Heart right ventricle (tissue), 16 donors: Measurements from ENCODE around the gene CHRD. TPM values are rescaled to one million over a fixed set of nuclear protein-coding genes. Genes with fewer than 3 reads are reported as not detected.

Experiments
- ATAC-seq, 8 donors: fragments of 200-7000 bp; cut with Tn5 transposase; one replicate each; pipeline ENCODE4 v1.9.1; 2020; ENCODE audit warnings: mild to moderate bottlenecking in 8 of 8, moderate library complexity in 8 of 8, moderate number of reproducible peaks in 1 of 8
- DNase-seq, 2 donors: peaks; one replicate each; pipeline ENCODE4 v3.0.0-alpha.2; 2020
- H3K27ac ChIP-seq, 10 donors: fragments of 200-600 bp; sonication (generic) in 2 of 10; one replicate each; pipeline versions ENCODE4 v1.5.0 to v1.8.0; 2020 to 2022; ENCODE audit warnings: mild to moderate bottlenecking in 3 of 10
- H3K27me3 ChIP-seq, 7 donors: fragments of 200-600 bp; one replicate each; pipeline ENCODE4 v1.8.0; 2021 to 2022; ENCODE audit warnings: mild to moderate bottlenecking in 2 of 7
- H3K36me3 ChIP-seq, 9 donors: fragments of 200-600 bp; sonication (generic) in 1 of 9; one replicate each; pipeline versions ENCODE4 v1.5.0 to v1.8.0; 2020 to 2022; ENCODE audit warnings: mild to moderate bottlenecking in 2 of 9
- H3K4me1 ChIP-seq, 9 donors: fragments of 200-600 bp; sonication (generic) in 1 of 9; one replicate each; pipeline versions ENCODE4 v1.5.0 to v1.8.0; 2020 to 2022; ENCODE audit warnings: mild to moderate bottlenecking in 4 of 9
- H3K4me3 ChIP-seq, 10 donors: fragments of 200-600 bp; sonication (generic) in 2 of 10; one replicate each; pipeline versions ENCODE4 v1.5.0 to v1.8.0; 2020 to 2022; ENCODE audit warnings: mild to moderate bottlenecking in 7 of 10, moderate library complexity in 2 of 10
- H3K9me3 ChIP-seq, 11 donors: fragments of 200-600 bp in 10 of 11; sonication (generic) in 2 of 11; one replicate each; pipeline versions ENCODE4 v1.5.0 to v1.8.0; 2013 to 2022; ENCODE audit warnings: mild to moderate bottlenecking in 2 of 11, control low read depth in 1 of 11, moderate library complexity in 1 of 11
- CTCF ChIP-seq, 9 donors: fragments of 200-600 bp; sonication (generic) in 2 of 9; IDR thresholded peaks; one replicate each; pipeline versions ENCODE4 v1.5.0 to v1.8.0; 2021 to 2022; ENCODE audit warnings: antibody characterized with exemption in 9 of 9, mild to moderate bottlenecking in 5 of 9, moderate library complexity in 1 of 9
- WGBS, 2 donors: extraction: QIAGEN DNeasy Blood & Tissue Kit; methylation state at CpG; one replicate each; pipeline ENCODE4 v1.1.7; 2013; ENCODE audit warnings: inconsistent platforms in 1 of 2; 5-methylcytosine and 5-hydroxymethylcytosine counted together
- intact Hi-C, 10 donors: fragments of 100-400 bp; cut with DNase I; formaldehyde crosslinking; loops; one replicate each; pipeline versions ENCODE4 v1.11.1 to v1.14.2; 2022
- polyA plus RNA-seq, 2 donors: library from polyadenylated mRNA; stranded (reverse); fragments of 200-250 nt; gene quantifications; one replicate each; pipeline ENCODE4 v1.2.3, GENCODE V29; 2013
- total RNA-seq, 10 donors: library from RNA; stranded (reverse); fragmentation: NEBNext Ultra II Directional in 3 of 10; extraction: Animal tissue kit (Norgen Biotek cat#: 25700) in 3 of 10; gene quantifications; one replicate each; pipeline versions ENCODE4 v1.2.1 to v1.2.4, GENCODE V29; 2021 to 2023
- donor health status: Arrhythmogenic right ventricular cardiomyopathy.
- donor health status: ischemic (EF 13 %, LVEDD 7.1; RV severe dilation, severe dysfunction).
- donor health status: healthy with polysubstance abuse.
- donor health status: DM: no; HTN: yes; CAD: no.
- donor health status: DM: no; HTN: no; CAD: no.
- donor health status: ischemic (EF 25% LVEDD 6.9; RV normal size, moderate dysfunction).
- donor health status: ischemic (EF 25% LVEDD 5.7; RV mildly dilated, moderate dysfunction).
- donor health status: healthy.
- donor health status: DM: yes; HTN: yes; CAD: no.
- donor health status: Ischemic cardiomyopathy.
- donor health status: ischemic (EF 35%, LVEDD 5.7; RV mildly dilated, moderate dysfunction).
- donor health status: nonischemic (EF 11% LVEDD 7.7; RV severe dilation, severe dysfunction).
- donor health status: DM: yes; HTN: yes; CAD: no.
- donor health status: PGD.
- donor health status: ischemic (EF 29% LVEDD 5.4; RV normal size, mild dysfunction).
- donor health status: nonischemic (EF 23%, LVEDD 6.1; RV moderate dilation, normal function).

Gene CHRD
- total and polyA plus RNA-seq, 12 donors = 1.4 to 17.3 (median 3.9) TPM

DNA sequence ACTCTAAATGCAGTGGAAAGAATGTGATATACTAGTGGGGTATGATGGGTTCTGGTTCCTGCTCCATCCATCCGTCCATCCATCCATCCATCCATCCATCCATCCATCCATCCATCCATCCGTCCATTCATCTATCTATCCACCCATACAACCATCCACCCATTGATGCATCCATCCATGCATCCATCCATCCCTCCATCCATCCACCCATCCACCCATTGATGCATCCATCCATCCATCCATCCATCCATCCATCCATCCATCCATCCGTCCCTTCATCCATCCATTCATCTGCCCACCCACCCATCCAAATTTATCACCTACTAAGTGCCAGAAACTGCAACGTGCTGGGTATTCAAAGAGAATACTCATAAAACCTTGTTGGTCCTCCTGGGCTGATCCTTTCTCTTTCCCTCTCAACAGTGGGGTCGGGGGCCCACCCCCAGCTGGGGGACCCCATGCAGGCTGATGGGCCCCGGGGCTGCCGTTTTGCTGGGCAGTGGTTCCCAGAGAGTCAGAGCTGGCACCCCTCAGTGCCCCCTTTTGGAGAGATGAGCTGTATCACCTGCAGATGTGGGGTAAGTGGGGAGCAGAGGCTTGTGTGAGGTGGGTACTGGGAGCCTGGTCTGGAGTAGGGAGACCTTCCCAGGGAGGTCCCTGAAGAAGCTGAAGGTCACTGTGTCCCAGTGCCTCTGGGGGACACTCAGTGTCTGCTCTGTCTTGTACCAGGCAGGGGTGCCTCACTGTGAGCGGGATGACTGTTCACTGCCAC lies 8.5 kb downstream of the CHRD start:
- TF ChIP-seq CTCF (IDR thresholded peaks at IDR 0.05) = no peak
- Histone ChIP-seq H3K27me3 (peaks cover 0 to 23% (median 11%) of the 10 kb centered on the region in 7 donors), H3K36me3 (peaks cover 0 to 33% (median 0%) of the 10 kb centered on the region in 9 donors), H3K9me3 (no peaks in the 10 kb centered on the region), H3K4me1 (no peaks in the 10 kb centered on the region), H3K27ac (no peak overlapping the region), H3K4me3 (no peak overlapping the region)
- DNase-seq (no peak), ATAC-seq (no peak)
- WGBS, 2 donors = 79 to 81% methylated on average over 8 of the region's 8 CpGs
- intact Hi-C loops = loop anchor here in 1 of 10 donors (10.0 kb wide), 1 partner anchor 386 kb away; no protein-coding TSS in a partner anchor

DNA sequence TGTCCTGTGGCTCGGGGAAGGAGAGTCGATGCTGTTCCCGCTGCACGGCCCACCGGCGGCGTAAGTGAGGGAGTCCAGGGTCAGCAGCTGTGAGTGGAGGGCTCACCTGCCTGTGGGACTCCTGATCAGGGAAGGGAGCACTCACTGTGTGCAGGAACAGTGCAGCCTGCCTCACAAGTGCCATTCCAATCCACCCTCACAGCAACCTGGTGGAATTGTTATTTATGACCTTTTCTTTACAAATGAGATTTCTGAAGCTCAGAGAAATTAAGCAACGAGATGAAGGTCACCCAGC lies 9.0 kb downstream of the CHRD start:
- 79 to 81% methylated on average over 8 of the region's 8 CpGs for WGBS, 2 donors
- H3K36me3 ChIP-seq = peaks cover 0 to 28% (median 0%) of the 10 kb centered on the region in 9 donors

GRCh38 chr3:184389384-184389783 lies 9.5 kb downstream of the CHRD start:
- Histone ChIP-seq H3K4me1 (no peaks in the 10 kb centered on the region), H3K36me3 (peaks cover 0 to 28% (median 0%) of the 10 kb centered on the region in 9 donors), H3K27me3 (peaks cover 0 to 23% (median 10%) of the 10 kb centered on the region in 7 donors), H3K4me3 (no peak overlapping the region), H3K9me3 (no peaks in the 10 kb centered on the region), H3K27ac (no peak overlapping the region)
- 47 to 61% methylated on average over 5 of the region's 5 CpGs for WGBS, 2 donors
- no peak for DNase-seq
- no peak for ATAC-seq
- intact Hi-C loops = loop anchor here in 1 of 10 donors (10.0 kb wide), 1 partner anchor 385 kb away; no protein-coding TSS in a partner anchor
- TF ChIP-seq CTCF (IDR thresholded peaks at IDR 0.05) = no peak

More for the DNA sequence above, 9.0 kb downstream of the CHRD start:
- Histone ChIP-seq H3K27me3 (peaks cover 0 to 23% (median 10%) of the 10 kb centered on the region in 7 donors), H3K4me3 (no peak overlapping the region), H3K27ac (no peak overlapping the region), H3K4me1 (no peaks in the 10 kb centered on the region), H3K9me3 (no peaks in the 10 kb centered on the region)
- intact Hi-C loops = loop anchor here in 1 of 10 donors (10.0 kb wide), 1 partner anchor 386 kb away; no protein-coding TSS in a partner anchor
- DNase-seq (no peak), ATAC-seq (no peak)
- no peak for TF ChIP-seq CTCF (IDR thresholded peaks at IDR 0.05)

DNA sequence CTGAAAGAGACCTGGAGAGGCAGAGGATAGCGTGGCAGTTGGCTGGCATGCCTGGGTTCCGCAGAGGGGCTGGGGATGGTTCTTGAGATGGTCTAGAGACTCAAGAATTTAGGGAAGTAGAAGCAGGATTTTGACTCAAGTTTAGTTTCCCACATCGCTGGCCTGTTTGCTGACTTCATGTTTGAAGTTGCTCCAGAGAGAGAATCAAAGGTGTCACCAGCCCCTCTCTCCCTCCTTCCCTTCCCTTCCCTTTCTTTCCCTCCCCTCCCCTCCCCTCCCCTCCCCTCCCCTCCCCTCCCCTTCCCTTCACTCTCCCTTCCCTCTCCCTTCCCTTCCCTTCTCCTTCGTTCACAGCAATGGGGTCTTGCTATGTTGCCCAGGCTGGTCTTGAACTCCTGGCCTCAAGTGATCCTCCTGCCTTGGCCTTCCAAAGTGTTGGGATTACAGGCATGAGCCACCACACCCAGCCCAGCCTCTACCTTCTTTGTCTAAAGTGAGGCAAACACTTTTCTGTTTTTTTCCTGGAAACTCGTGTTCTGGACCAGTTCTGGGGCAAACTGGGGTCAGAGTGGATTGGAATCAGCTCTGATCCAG lies 10.2 kb downstream of the CHRD start:
- DNase-seq (no peak), ATAC-seq (no peak)
- Histone ChIP-seq H3K4me3 (no peak overlapping the region), H3K27ac (no peak overlapping the region), H3K4me1 (no peaks in the 10 kb centered on the region), H3K36me3 (peaks cover 0 to 26% (median 0%) of the 10 kb centered on the region in 9 donors), H3K9me3 (no peaks in the 10 kb centered on the region), H3K27me3 (peaks cover 0 to 23% (median 10%) of the 10 kb centered on the region in 7 donors)
- intact Hi-C loops = loop anchor here in 1 of 10 donors (10.0 kb wide), 1 partner anchor 385 kb away; no protein-coding TSS in a partner anchor
- TF ChIP-seq CTCF (IDR thresholded peaks at IDR 0.05) = no peak
- 90 to 93% methylated on average over 4 to 5 of the region's 5 CpGs for WGBS, 2 donors
